BLaER1 treated with 17β-estradiol and CSF1 and Interleukin-3, amounts not matched to agents 10 nM and 100 nM (cell line): ENCODE results near the gene LIN37.
A peak's percentile ranks its signal among the peaks of the same experiment; 100 is the strongest.

Experiments used
- H3K27ac ChIP-seq, 11 experiments: shearing (Covaris generic); formaldehyde crosslinking; 2 replicates each; pipeline ENCODE4 v1.8.1; 2022
- H3K27me3 ChIP-seq, 11 experiments: shearing (Covaris generic); formaldehyde crosslinking; 2 replicates each; pipeline ENCODE4 v1.8.1; 2022
- H3K36me3 ChIP-seq, 11 experiments: shearing (Covaris generic); formaldehyde crosslinking; 2 replicates each; pipeline ENCODE4 v1.8.1; 2022
- H3K4me1 ChIP-seq, 10 experiments: shearing (Covaris generic); formaldehyde crosslinking; 2 replicates each; pipeline ENCODE4 v1.8.1; 2022
- H3K4me2 ChIP-seq, 11 experiments: shearing (Covaris generic); formaldehyde crosslinking; 2 replicates each; pipeline ENCODE4 v1.8.1; 2022
- H3K4me3 ChIP-seq, 10 experiments: shearing (Covaris generic); formaldehyde crosslinking; 2 replicates each; pipeline ENCODE4 v1.8.1; 2022
- H3K9ac ChIP-seq, 11 experiments: shearing (Covaris generic); formaldehyde crosslinking; 2 replicates each; pipeline ENCODE4 v1.8.1; 2022
- H3K9me3 ChIP-seq, 11 experiments: shearing (Covaris generic); formaldehyde crosslinking; replicated peaks in 1 of 11; 2 replicates each; pipeline ENCODE4 v1.8.1; 2022
- H4K20me1 ChIP-seq, 11 experiments: shearing (Covaris generic); formaldehyde crosslinking; 2 replicates each; pipeline ENCODE4 v1.8.1; 2022
- Cebpa-rat ChIP-seq, 11 experiments: shearing (Covaris generic); IDR thresholded peaks; 2 replicates each; pipeline ENCODE4 v1.8.1; 2022

LIN37 gene

DNA sequence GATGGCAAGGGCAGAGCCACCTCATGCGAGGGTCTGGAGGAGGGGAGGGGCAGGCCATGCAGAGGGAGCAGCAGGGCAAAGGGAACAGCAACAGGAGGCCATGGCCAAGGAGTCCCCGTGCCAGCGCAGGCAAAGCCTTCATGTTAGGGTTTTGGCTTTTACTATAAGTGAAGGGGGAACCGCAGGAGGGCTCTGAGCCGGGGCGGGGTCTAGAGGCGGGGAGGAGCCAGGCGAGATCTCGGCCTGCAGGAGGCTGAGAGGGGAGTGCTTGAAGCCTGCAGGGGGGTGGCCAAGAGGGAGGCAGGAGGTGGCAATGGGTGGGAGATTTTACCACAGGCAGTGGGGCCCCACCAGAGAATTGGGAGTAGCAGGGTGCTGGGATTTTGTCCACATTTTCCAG, 33.3 kb downstream of the LIN37 start:
- Histone ChIP-seq H3K4me1 (peaks cover 1 to 50% (median 33%) of the 10 kb centered on the region in 10 experiments; a peak in 18 of 20 replicates), H3K9me3 (no peaks in the 10 kb centered on the region), H3K27me3 (no peaks in the 10 kb centered on the region), H3K4me2 (0 out of 22 replicates have a peak overlapping the region, but pooled peaks of 1 of the 11 experiments have one; percentile 57), H3K27ac (peak overlapping the region in 1 of 11 experiments; percentile 8; a peak in 2 of 22 replicates), H4K20me1 (peaks cover 0 to 35% (median 0%) of the 10 kb centered on the region in 11 experiments; a peak in 8 of 22 replicates), H3K4me3 (no peak overlapping the region), H3K36me3 (peaks cover 3 to 88% (median 79%) of the 10 kb centered on the region in 11 experiments; a peak in 21 of 22 replicates), H3K9ac (no peak overlapping the region)
- TF ChIP-seq Cebpa-rat (IDR thresholded peaks at IDR 0.05) = no peak

DNA sequence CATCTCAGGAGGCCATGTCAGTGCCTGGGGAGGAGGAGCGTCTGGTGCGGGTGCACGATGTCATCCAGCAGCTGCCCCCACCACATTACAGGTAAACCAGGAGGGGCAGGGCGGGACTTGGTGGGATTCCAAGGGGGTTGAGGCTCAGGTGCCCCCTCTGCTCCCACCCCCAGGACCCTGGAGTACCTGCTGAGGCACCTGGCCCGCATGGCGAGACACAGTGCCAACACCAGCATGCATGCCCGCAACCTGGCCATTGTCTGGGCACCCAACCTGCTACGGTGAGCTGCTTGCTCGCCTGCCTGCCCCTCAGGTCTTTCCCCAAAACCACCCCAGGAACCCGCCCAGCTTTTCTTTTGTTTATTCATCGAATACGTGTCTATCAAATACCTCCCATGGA, 34.2 kb downstream of the LIN37 start:
- H3K4me1 ChIP-seq = peaks cover 0 to 41% (median 24%) of the 10 kb centered on the region in 10 experiments; a peak in 14 of 20 replicates
- peaks cover 3 to 92% (median 84%) of the 10 kb centered on the region in 11 experiments; a peak in 21 of 22 replicates for H3K36me3 ChIP-seq
- H3K27ac ChIP-seq = peak overlapping the region in 2 of 11 experiments; percentile 30 to 35; a peak in 2 of 22 replicates
- peak overlapping the region in 5 of 11 experiments; percentile 23 to 54 (median 44); a peak in 8 of 22 replicates for H3K9ac ChIP-seq
- peak overlapping the region in 8 of 11 experiments; percentile 7 to 59 (median 45); a peak in 12 of 22 replicates for H3K4me2 ChIP-seq
- H3K9me3 ChIP-seq = no peaks in the 10 kb centered on the region
- H4K20me1 ChIP-seq = peaks cover 0 to 35% (median 0%) of the 10 kb centered on the region in 11 experiments; a peak in 7 of 22 replicates
- H3K27me3 ChIP-seq = no peaks in the 10 kb centered on the region
- H3K4me3 ChIP-seq = no peak overlapping the region
- no peak for TF ChIP-seq Cebpa-rat (IDR thresholded peaks at IDR 0.05)

DNA sequence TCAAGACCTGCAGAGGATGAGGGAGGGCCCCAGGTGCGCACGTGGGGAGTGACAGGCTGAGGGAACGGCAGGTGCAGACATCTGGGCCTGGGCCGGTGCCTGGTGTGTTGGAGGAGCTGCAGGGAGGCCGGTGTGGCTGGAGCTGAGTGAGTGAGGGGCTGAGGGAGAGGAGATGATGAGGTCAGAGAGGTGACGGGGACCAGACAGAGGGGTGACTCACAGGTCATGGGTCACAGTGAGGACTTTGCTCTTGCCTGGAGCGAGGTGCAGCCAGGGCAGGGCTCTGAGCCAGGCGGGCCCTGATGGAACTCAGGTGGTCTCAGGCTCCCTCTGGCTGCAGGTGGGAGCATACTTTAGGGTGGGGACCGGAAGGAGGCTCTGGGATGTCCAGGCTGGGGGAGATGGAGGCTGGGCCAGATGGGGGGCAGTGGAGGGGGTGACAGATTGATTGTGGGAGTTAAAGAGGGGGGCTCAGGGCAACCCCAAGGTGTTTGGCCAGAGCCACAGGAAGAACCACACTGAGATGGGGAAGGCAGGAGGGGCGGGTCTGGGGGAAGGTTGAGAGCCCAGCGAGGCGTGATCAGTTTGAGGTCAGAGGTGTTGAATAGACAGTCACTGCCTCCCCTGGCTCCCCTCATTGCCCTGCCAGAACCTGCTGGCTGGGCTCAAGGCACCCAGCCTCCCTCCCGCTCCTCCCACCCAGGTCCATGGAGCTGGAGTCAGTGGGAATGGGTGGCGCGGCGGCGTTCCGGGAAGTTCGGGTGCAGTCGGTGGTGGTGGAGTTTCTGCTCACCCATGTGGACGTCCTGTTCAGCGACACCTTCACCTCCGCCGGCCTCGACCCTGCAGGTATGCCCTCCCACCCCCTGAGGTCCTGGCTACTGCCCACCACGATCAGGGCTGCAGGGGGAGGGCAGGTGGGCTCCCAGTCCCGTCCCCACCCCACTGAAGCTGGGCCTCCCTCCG, 35.4 kb downstream of the LIN37 start:
- Histone ChIP-seq H3K27ac (peak overlapping the region in 1 of 11 experiments; percentile 14; a peak in 2 of 22 replicates), H3K9me3 (no peaks in the 10 kb centered on the region), H3K9ac (peak overlapping the region in 3 of 11 experiments; percentile 24 to 52 (median 44); a peak in 3 of 22 replicates), H4K20me1 (peaks cover 0 to 35% (median 0%) of the 10 kb centered on the region in 11 experiments; a peak in 7 of 22 replicates), H3K4me3 (no peak overlapping the region), H3K27me3 (no peaks in the 10 kb centered on the region), H3K4me2 (peak overlapping the region in 5 of 11 experiments; percentile 41 to 59 (median 57); a peak in 8 of 22 replicates), H3K4me1 (peaks cover 0 to 36% (median 18%) of the 10 kb centered on the region in 10 experiments; a peak in 13 of 20 replicates), H3K36me3 (peaks cover 3 to 88% (median 73%) of the 10 kb centered on the region in 11 experiments; a peak in 21 of 22 replicates)
- no peak for TF ChIP-seq Cebpa-rat (IDR thresholded peaks at IDR 0.05)

DNA sequence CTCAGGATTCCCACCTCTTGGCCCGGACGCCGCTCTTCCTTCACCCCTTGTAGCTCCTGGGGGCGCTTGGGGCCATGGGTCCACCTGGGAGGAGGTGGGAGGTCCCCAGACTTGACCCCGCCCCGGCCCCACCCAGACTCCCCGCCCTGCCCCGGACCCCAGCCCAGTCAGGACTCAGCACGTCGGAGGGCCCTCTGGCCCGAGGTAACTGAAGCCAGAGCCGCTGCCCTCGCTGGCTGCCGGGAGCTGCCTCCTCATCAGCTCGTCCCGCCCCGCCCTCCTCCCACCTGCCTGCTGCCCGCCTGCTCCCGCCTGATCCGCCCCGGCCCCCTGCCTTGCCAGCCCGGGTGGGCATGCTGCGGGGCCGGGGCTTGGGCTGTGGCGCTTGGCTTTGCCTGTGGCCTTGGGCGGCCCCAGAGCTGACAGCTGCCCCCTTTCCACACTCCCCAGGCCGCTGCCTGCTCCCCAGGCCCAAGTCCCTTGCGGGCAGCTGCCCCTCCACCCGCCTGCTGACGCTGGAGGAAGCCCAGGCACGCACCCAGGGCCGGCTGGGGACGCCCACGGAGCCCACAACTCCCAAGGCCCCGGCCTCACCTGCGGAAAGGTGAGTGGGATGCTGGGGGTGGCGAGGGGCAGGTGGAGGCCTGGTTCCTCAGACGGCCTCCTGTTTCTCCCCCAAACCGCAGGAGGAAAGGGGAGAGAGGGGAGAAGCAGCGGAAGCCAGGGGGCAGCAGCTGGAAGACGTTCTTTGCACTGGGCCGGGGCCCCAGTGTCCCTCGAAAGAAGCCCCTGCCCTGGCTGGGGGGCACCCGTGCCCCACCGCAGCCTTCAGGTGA, 36.3 kb downstream of the LIN37 start:
- Histone ChIP-seq H3K27ac (peak overlapping the region in 1 of 11 experiments; percentile 16; a peak in 2 of 22 replicates), H3K4me2 (no peak overlapping the region), H4K20me1 (peaks cover 0 to 35% (median 0%) of the 10 kb centered on the region in 11 experiments; a peak in 6 of 22 replicates), H3K9me3 (no peaks in the 10 kb centered on the region), H3K4me3 (no peak overlapping the region), H3K9ac (peak overlapping the region in 1 of 11 experiments; percentile 13; a peak in 1 of 22 replicates), H3K27me3 (no peaks in the 10 kb centered on the region), H3K36me3 (peaks cover 3 to 79% (median 63%) of the 10 kb centered on the region in 11 experiments; a peak in 20 of 22 replicates), H3K4me1 (peaks cover 0 to 37% (median 18%) of the 10 kb centered on the region in 10 experiments; a peak in 13 of 20 replicates)
- no peak for TF ChIP-seq Cebpa-rat (IDR thresholded peaks at IDR 0.05)

DNA sequence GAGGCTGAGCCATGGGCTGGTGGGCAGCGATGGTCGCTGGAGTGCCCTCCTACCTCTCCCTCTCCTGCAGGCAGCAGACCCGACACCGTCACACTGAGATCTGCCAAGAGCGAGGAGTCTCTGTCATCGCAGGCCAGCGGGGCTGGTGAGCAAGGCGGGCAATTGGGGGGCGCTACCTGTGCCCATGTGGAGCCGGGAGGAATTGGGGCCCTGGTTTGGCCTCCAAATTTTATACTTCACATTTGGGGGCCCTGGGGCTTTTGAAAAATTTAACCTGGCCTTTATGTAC, 36.9 kb downstream of the LIN37 start:
- Histone ChIP-seq H3K27ac (peak overlapping the region in 2 of 11 experiments; percentile 9 to 16; a peak in 2 of 22 replicates), H3K27me3 (no peaks in the 10 kb centered on the region), H3K9ac (peak overlapping the region in 1 of 11 experiments; percentile 13; a peak in 1 of 22 replicates), H3K9me3 (no peaks in the 10 kb centered on the region), H3K36me3 (peaks cover 3 to 73% (median 58%) of the 10 kb centered on the region in 11 experiments; a peak in 20 of 22 replicates), H3K4me2 (no peak overlapping the region), H4K20me1 (peaks cover 0 to 40% (median 0%) of the 10 kb centered on the region in 11 experiments; a peak in 6 of 22 replicates), H3K4me3 (no peak overlapping the region), H3K4me1 (peaks cover 0 to 42% (median 18%) of the 10 kb centered on the region in 10 experiments; a peak in 13 of 20 replicates)
- no peak for TF ChIP-seq Cebpa-rat (IDR thresholded peaks at IDR 0.05)

DNA sequence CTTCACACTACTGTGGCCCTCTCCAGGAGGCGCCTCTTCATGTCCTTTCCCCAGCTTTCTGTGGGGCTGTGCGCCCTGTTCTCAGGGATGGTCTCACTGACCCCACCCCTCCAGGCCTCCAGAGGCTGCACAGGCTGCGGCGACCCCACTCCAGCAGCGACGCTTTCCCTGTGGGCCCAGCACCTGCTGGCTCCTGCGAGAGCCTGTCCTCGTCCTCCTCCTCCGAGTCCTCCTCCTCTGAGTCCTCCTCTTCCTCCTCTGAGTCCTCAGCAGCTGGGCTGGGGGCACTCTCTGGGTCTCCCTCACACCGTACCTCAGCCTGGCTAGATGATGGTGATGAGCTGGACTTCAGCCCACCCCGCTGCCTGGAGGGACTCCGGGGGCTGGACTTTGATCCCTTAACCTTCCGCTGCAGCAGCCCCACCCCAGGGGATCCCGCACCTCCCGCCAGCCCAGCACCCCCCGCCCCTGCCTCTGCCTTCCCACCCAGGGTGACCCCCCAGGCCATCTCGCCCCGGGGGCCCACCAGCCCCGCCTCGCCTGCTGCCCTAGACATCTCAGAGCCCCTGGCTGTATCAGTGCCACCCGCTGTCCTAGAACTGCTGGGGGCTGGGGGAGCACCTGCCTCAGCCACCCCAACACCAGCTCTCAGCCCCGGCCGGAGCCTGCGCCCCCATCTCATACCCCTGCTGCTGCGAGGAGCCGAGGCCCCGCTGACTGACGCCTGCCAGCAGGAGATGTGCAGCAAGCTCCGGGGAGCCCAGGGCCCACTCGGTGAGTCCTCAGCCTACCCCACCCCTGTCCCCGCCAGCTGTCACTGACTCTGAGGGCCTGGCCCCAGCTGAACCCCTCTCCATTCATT, 38.2 kb downstream of the LIN37 start:
- Histone ChIP-seq H3K36me3 (peaks cover 0 to 67% (median 50%) of the 10 kb centered on the region in 11 experiments; a peak in 19 of 22 replicates), H3K4me1 (peaks cover 0 to 51% (median 30%) of the 10 kb centered on the region in 10 experiments; a peak in 17 of 20 replicates)
- no peak for TF ChIP-seq Cebpa-rat (IDR thresholded peaks at IDR 0.05)

DNA sequence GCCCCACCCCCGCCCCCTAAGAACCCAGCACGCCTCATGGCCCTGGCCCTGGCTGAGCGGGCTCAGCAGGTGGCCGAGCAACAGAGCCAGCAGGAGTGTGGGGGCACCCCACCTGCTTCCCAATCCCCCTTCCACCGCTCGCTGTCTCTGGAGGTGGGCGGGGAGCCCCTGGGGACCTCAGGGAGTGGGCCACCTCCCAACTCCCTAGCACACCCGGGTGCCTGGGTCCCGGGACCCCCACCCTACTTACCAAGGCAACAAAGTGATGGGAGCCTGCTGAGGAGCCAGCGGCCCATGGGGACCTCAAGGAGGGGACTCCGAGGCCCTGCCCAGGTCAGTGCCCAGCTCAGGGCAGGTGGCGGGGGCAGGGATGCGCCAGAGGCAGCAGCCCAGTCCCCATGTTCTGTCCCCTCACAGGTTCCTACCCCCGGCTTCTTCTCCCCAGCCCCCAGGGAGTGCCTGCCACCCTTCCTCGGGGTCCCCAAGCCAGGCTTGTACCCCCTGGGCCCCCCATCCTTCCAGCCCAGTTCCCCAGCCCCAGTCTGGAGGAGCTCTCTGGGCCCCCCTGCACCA, 38.9 kb downstream of the LIN37 start:
- no peak for TF ChIP-seq Cebpa-rat (IDR thresholded peaks at IDR 0.05)

More for the DNA sequence above, 38.2 kb downstream of the LIN37 start:
- H3K9ac ChIP-seq = 0 out of 22 replicates have a peak overlapping the region, but pooled peaks of 1 of the 11 experiments have one; percentile 23
- H3K4me3 ChIP-seq = no peak overlapping the region
- H3K9me3 ChIP-seq = no peaks in the 10 kb centered on the region
- H3K27ac ChIP-seq = peak overlapping the region in 3 of 11 experiments; percentile 9 to 18 (median 9); a peak in 2 of 22 replicates
- peaks cover 0 to 37% (median 0%) of the 10 kb centered on the region in 11 experiments; a peak in 6 of 22 replicates for H4K20me1 ChIP-seq
- H3K4me2 ChIP-seq = no peak overlapping the region
- H3K27me3 ChIP-seq = no peaks in the 10 kb centered on the region

More for the DNA sequence above, 38.9 kb downstream of the LIN37 start:
- H3K9ac ChIP-seq = no peak overlapping the region; a peak in 1 of 22 replicates
- H3K4me1 ChIP-seq = peaks cover 0 to 51% (median 35%) of the 10 kb centered on the region in 10 experiments; a peak in 18 of 20 replicates
- H3K4me3 ChIP-seq = no peak overlapping the region
- peaks cover 0 to 59% (median 42%) of the 10 kb centered on the region in 11 experiments; a peak in 19 of 22 replicates for H3K36me3 ChIP-seq
- no peaks in the 10 kb centered on the region for H3K27me3 ChIP-seq
- H3K4me2 ChIP-seq = no peak overlapping the region
- H4K20me1 ChIP-seq = peaks cover 0 to 32% (median 0%) of the 10 kb centered on the region in 11 experiments; a peak in 6 of 22 replicates
- H3K9me3 ChIP-seq = no peaks in the 10 kb centered on the region
- 0 out of 22 replicates have a peak overlapping the region, but pooled peaks of 1 of the 11 experiments have one; percentile 9 for H3K27ac ChIP-seq
